NCI-H2227 (cell line): ENCODE results near the gene TSPEAR.

Source experiments
- DNase-seq: peaks from one replicate; lab custom pipeline; 2025; ENCODE audit not compliant: unreplicated experiment; lab: John Stamatoyannopoulos, UW

The TSPEAR gene

GRCh38 chr21:44533121-44533890, 178.1 kb downstream of the TSPEAR start:
- DNase-seq, result no peak

DNA sequence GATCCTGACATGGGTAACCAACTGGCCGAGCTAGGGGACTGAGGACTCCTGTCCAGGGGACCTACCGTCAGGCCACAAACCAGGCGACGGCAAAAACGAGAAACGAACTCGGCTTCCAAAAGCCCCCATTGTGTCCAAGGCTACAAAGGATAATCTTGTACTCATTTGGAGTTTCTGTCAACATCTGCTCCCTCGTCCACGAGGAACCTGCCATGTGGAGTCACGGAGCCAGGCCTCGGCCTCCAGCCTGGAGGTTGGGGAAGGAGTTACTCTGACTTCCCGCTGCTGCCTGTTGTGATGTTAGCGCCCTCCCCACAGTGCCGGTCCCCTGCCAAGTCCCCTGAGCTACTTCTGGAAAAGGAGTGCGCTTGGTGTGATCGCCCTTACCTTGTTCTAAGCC, 178.7 kb downstream of the TSPEAR start:
- no peak for DNase-seq

- no peak for DNase-seq
Measured at GRCh38 chr21:44531606-44532564, 179.5 kb downstream of the TSPEAR start.

GRCh38 chr21:44530903-44531605, 180.3 kb downstream of the TSPEAR start:
- DNase-seq, result no peak

- DNase-seq, result no peak
Measured at GRCh38 chr21:44530221-44530902, 181.0 kb downstream of the TSPEAR start.

- DNase-seq, result no peak
Measured at GRCh38 chr21:44529503-44530125, 181.8 kb downstream of the TSPEAR start.

GRCh38 chr21:44529011-44529421, 182.4 kb downstream of the TSPEAR start:
- no peak for DNase-seq

- no peak for DNase-seq
Measured at GRCh38 chr21:44528634-44528995, 182.8 kb downstream of the TSPEAR start.

DNA sequence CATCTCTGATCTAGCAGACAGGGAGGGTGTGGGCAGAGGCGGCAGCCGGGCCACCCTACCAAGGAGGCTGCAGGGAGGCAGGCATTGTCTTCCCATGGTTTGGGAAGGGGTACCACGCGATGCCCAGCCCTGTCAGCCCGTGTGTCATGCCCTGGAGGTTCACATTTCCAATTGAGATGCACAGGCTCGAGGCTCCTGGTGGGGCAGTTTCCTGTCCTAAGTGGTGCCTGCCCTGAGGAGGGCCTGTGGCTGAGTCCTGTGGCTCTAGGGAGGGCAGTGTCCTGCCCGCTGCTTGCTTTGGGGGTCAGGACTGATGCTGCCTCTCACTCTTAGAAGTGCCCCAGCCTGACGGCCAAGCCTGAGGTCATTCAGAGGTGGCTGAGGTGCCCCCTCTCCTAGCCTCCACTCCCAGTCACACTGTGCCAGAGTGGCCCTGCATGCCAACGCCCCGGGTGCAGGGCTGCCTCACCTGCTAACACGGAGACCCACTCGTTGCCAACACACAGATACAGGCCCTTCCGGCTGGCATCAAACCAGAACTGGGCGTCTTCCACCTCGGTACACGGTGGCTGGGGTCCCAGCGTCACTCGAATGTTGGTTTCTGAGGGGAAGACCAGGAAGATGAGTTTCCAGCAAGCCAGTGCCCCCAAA, 183.3 kb downstream of the TSPEAR start:
- DNase-seq, result no peak

- no peak for DNase-seq
Measured at GRCh38 chr21:44527156-44527982, 184.0 kb downstream of the TSPEAR start.

DNA sequence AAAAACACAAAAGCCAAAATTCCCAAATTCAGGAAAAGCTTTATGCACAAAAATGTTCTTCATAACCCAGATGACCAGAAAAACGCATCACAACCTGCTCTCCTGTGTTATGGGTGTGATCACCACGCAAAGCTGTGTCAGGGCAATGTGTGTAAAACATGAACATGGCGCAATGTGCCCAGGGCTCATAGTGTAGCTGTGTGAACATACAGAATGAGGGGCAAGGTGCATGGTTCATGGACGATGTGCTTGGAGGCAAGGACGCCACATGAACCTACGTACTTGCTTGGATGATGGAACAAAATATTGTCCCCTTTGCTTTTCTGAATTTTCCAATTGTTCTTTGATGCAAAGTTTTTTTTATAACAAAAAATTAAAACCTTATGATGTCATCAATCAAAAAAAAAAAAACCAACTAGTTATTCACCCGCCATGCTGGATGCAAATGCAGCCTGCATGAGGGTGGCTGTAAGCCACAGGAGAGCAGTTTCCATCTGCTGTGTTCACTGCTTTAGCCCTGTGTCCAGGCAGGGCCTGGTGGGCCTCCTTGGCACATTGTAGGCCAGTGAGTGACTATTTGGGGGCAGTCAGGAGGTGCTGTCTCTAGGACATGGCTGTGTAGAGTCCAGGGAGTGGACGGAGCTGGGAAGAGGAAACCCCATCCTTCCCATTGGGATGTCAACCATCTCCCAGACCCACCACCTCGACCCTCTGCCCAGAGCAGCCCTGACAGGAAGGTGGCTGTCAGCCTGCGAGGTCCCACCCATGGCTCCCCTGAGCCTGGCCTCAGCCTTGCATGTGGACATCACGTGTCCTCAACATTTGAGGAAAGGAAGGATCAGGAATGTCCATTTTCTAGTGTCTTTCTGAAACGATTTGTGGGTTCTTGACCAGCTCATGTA, 185.0 kb downstream of the TSPEAR start:
- DNase-seq, result no peak

- no peak for DNase-seq
Measured at GRCh38 chr21:44525391-44526095, 185.8 kb downstream of the TSPEAR start.

GRCh38 chr21:44524414-44525371, 186.7 kb downstream of the TSPEAR start:
- no peak for DNase-seq

GRCh38 chr21:44523567-44524413, 187.6 kb downstream of the TSPEAR start:
- no peak for DNase-seq

DNA sequence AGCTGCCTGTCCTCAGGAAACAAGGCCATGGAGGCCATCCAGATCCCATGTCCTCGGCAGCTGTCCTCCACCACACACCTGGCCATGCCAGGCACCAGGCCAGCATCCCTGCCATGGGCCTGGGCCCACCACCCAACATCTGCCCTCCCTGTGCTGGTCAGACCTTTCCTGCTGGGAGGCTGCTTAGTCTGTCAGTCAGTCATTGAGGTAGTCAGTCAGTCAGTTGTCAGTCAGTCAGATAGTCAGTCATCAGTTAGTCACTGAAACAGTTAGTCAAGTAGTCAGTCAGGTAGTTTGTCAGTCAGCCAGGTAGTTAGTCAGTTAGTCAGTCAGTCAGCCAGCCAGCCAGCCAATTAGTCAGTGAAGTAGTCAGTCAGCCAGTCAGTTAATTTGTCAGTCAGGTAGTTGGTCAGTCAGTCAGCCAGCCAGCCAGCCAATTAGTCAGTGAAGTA, 188.6 kb downstream of the TSPEAR start:
- DNase-seq, result no peak
